GM19395 (cell line): ENCODE data around the gene TAS2R1.
"Not testable (repeated sequence)": the region's sequence is repeated elsewhere in the genome, so short reads cannot be mapped to it uniquely, and the experiment has no call there.

Experiments used
- ATAC-seq: cut with Tn5 transposase; IDR thresholded peaks from one replicate; pipeline ENCODE4 v1.9.1; 2021; ENCODE audit warnings: mild to moderate bottlenecking, moderate library complexity; ENCODE audit not compliant: unreplicated experiment

TAS2R1 gene

DNA sequence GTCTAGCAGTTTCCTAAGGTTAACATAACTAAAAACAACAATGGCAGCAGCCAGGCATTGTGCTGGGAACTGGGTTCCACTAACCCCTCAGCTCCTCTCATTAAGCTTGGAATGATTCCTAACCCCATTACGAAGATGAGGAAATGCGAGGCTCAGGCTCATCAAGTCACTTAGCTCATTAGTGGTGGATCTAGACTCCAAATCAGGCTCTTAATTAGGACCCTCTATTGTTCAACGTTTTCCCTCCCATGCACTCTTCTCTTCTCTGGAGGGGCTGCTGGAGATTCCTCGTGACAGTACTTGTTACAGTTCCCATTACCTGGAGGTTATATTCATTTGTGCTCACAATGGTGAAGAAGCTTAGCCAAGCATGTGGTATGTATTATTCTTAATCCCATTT is 6.5 kb downstream of the TAS2R1 start:
- no peak for ATAC-seq

DNA sequence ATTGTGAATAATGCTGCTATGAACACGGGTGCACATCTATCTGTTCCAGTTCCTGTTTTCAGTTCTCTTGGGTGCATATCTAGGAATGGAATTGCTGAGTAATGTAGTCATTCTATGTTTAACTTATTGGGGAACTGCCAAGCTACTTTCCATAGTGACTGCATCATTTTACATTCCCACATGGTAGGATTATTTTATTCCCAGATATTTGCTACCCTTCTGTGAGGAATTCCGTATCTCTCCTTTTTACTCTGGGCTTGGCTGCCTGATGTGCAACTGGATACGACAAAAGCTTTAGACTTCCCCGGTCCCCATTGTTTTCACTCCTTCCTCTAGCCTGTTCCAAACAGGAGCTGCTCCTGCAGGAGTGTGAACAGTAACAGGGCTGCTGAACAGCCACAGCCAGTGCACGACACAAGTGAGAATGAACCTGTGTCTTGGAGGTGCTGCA is 7.2 kb downstream of the TAS2R1 start:
- ATAC-seq = no peak

DNA sequence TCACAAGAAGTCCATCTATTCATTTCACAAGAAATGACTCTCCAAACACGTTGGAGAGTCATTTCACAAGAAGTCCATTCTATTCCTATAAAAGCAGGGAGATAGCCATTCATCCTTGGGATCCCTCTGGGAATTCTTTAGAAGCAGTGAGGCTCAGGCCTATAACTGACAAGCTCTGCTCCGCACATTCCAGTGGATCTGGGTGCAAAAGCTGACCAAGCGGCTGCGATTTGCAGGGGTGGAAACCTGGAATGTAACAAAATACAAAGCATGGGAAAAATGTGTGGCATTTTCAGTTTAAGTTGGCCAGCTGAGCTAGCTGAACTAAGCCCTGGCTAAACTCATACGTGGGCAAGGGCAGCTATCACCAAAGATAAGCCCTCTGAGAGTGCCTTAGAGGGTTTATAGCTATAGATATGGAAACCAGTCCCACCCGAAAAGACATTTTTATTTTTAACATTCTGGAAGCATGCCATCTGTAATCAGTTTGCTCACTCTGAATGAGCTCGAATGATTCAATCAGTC is 8.7 kb downstream of the TAS2R1 start:
- no peak for ATAC-seq

DNA sequence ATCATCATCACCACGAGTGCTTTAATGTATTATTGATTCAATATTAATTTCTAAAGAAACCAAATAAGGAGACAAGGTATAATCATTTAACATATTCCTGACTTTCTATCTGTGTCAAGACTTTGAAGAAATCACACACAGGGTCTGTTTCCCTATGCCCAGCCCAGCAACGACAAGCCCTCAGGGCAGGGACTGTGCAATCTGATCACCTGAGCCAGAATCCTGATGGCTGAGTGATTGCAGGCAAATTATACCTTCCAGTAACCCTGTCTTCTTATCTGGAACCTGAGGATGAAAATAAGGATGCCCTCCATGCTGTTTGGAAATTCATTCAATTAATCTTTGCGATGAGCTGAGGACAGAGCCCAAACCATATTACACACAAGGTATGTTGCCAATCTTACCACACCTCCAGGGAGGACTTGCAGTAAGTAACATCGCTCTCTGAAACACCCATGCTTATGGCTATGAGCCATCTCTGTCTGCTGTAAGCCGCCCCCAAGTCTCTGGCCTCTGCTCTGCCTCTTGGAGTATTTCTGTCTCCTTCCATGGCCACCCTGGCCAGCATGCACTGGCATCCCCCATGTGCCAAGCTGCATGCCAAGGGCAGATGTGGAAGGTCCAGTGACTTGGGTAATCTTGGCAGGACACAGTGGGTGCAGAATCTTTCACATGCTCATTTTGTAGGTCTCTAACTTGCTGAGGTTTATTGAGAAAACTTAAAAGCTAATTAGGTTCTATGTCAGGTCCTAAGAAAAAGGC is 10.6 kb downstream of the TAS2R1 start:
- no peak for ATAC-seq

DNA sequence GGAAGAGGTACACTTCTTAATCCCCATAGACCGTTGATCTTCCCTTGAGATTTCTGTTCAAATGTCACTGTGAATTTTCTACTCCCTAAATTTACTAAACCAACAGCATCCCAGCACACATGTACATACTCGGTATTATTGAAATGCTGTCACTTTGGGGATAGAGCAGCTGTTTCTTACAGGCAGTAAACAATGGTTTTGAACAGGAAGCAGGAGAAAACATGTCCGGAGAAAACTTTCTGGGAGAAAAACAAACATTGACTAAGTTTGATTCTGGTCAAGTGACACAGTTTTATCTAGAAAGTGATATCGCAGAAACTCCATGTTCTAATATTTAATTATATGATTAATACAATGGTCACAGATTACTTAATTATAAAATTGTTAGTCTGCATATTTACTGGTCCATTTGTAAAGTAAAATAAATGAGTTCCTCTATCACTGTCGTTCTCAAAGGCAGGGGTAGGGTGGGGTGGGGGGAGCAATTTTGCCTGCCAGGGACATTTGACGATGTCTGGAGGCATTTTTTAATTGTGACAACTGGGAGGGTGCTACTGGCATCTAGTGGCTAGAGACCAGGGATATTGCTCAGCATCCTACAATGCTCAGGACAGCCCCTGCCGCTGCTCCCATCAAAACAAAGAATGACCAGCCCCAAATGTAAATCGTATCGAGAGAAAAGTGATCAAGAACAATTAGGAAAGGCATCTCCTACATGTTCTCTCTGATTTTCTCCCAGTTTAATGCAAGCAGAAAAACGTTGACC is 12.2 kb downstream of the TAS2R1 start:
- no peak for ATAC-seq

DNA sequence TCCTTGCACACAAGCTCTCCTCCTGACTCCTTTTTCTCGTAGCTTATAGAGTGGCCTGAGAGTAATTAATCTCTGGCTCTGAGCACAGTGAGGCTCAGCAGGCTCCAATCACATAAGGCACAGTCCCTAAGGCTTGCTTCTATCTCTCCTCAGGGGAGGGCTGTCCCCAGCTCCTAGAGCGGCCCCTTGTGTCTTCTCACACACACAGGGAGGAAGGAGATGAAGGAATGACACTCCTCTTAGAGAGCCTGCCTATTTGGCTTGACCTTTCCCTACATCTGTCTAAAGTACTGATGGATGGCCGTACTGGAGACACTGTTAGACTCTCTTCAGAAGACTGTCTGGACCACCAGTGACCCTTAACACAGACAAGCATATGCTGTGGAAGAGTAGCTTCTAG is 12.9 kb downstream of the TAS2R1 start:
- no peak for ATAC-seq

DNA sequence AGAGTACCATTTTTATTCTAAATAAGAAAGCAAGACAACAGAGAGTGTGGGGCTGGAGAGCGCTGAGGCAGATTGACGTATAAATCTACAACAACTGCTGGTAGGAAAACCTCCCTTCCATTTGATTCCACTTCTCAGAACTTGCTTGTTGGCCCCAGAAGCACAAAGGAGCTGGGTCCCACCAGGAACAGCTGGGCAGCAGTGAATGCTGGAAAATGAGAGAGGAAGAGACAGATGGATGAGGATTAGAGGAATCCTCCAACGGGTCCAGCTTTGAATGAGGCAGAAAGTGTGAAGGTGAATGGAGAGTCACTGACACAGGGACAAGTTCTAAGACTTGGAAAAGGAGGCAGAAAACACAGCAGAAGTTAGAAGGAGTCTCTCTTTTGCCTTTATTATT is 14.8 kb downstream of the TAS2R1 start:
- ATAC-seq = no peak

DNA sequence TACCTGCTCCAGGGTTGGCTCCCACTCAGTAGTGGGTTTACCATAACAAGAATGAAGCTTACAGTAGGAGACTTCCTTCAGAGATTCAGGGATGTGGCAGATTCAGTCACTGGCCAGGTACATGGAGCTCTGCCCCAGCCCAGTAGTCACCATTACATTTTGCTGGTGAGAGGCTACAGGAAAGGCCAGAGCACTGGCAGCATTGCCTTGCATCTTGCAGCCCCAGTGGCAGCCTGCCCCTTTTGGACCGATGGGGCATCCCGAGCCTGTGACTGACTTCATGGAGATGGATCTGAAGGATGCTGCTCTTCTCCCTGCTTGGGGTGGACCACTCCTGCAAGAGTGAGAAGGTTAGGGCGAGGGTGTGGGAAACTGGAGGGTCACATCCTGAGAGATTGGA is 16.8 kb downstream of the TAS2R1 start:
- ATAC-seq = no peak

GRCh38 chr5:9610969-9611368 is 19.2 kb downstream of the TAS2R1 start:
- ATAC-seq = no peak

DNA sequence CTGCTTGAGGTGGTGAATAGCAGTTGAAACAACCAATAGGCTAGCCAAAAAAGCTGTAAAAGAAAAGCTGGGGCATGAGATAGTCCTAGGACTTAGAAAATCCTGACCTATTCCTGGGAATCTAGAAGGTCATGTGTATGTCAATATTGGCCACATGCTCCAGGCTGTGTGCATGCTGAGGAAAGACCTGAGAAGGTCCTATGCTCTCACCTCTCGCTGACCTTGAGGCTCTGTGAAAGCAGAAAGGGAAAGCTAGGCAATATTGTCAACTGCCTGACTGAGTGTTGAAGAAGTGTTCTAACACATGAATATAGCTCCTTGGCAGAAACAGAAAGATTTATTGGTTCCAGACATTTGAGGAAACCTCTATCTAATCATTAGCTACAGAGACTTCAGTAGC is 19.8 kb downstream of the TAS2R1 start:
- ATAC-seq = no peak

DNA sequence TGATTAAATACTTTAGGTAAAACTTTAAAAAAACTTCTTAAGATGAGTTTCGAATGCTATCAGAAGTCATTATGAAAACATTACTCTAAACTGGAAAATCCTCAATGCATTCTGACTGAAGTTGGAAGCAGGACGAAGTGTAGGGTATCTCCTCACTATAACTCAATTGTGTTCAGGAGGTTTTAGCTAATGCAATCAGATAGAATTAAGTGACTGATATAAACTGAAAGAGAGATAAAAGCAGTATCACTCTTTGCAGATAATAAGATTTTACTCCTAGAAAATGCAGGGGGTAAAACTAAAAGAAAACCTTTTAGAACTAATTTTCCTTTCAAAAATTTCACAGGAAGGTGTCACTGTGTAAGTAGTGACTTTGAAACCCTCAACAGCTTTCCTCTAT is 22.1 kb downstream of the TAS2R1 start:
- ATAC-seq = no peak

GRCh38 chr5:9605041-9605838 is 24.9 kb downstream of the TAS2R1 start:
- no peak for ATAC-seq

GRCh38 chr5:9604416-9604815 is 25.7 kb downstream of the TAS2R1 start:
- no peak for ATAC-seq

GRCh38 chr5:9601055-9601739 is 29.0 kb downstream of the TAS2R1 start:
- ATAC-seq = no peak

DNA sequence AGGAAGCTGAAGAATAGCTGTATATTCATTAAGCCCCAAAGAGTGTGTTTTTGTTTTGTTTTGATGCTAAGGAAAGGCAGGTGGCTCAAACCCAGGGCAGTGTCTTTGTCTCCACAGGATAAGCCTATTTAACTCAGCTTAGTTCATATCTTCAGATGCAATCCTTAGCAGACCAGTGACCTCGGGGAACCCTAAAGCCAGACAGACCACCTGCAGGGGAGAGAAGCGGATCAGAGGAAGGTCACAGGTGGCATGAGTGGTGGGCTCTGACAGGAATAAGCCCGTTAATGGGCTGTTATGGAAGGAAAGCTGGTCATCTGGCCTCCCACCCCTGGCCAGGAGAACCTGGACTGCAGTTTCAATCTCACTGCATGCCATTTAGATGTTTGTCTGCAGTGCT is 30.8 kb downstream of the TAS2R1 start:
- no peak for ATAC-seq

DNA sequence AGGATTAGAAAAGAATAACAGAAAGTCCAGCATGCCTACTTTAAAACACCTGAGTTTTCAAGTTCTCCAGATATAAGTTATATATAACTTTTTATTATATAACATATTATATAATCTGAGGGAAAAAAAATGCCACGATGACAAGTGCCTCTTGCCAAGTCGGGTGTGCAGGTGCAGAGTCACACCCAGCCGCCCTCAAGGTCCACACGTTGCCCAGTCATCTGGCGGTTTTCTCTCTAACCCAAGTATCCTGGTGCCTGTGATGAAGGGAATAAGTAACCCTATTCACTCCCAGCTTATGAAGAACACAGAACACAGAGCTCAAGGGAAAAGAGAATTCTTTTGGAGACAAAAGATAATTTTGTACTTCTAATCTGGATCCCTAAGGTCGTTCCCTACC is 31.8 kb downstream of the TAS2R1 start:
- ATAC-seq = not testable (repeated sequence)

DNA sequence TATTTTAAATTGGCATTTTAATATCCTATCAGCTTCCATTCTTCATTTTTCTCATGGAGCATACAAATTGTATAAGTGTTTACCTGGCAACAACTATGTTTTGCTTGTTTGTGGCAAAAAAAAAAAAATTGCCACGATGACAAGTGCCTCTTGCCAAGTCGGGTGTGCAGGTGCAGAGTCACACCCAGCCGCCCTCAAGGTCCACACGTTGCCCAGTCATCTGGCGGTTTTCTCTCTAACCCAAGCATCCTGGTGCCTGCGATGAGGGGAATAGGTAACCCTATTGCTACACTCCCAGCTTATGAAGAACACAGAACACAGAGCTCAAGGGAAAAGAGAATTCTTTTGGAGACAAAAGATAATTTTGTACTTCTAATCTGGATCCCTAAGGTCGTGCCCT is 32.8 kb downstream of the TAS2R1 start:
- ATAC-seq = not testable (repeated sequence)

DNA sequence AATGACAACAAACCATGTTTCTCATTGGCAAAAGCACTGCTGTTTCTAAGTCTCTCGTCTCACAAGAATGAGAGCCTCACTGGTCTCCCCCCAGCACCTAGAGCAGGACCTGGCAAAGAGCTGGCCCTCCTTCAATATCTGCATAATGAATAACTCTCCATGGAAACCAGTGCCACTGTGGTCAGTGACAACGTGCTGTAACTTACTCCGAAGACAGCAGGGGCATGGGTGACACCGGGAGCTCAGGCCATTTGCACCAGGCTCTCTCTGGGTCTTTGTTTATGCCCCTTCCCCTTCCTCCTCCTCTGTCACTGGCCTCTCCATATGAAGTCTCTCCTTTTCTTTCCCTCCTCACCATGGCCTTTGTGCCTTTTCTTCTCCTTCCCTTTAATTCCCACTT is 33.3 kb downstream of the TAS2R1 start:
- ATAC-seq = no peak

- ATAC-seq = no peak
Measured at GRCh38 chr5:9596171-9596780, 33.9 kb downstream of the TAS2R1 start.

GRCh38 chr5:9594913-9595312 is 35.2 kb downstream of the TAS2R1 start:
- ATAC-seq = no peak
